ENCODE results near the gene UBL7.

The UBL7 gene

DNA sequence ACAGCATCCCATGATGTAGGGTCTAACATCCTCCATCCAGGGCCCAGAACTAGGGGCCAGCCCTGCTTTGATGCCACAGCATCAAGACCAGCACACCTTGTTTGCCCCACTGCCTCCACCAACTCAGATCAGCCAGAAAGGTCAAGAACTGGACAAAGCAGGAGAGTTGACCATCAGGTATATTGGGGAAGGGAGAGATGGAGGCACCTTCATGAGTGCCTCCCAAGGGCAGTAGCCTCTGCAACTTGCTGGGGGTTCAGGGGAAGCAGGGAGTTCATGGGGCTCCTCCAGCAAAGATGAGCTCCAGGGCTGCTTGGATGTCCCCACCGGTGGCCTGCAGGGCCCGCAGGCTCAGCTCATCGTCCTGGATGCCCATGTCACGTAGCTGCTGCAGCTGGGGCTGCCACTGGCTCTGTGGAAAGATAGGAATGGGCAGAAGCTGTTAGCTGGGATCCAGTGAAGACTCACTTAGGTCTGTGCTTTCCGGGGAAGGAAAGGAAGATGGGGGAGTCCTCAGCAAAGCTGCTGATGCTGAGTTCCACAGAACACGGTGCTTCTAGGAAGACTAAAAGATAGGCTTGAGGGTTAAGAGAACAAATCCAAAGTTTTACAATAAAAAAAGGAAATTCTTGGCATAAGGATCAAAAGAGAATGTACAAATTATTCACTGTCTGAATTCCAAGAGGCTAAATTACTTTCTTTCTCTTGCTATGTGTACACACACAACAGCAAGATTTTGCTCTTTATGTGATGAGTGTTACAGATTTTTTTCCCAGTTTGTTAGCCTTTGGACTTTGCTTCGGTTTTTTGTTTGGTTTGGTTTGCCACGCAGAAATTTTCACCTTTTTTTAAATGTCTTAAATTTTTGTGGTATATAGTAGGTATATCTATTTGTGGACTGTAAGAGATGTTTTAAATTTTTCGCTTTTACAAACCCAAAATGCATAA lies 14.9 kb downstream of the UBL7 start:
- in situ Hi-C loops (cut with HindIII; ENCODE audit: low pct_ligation_motif_present, low pct_unique_long_range_greater_than_20kb, low sequenced_read_pairs): no loop called here
- DNase-seq: no peak

DNA sequence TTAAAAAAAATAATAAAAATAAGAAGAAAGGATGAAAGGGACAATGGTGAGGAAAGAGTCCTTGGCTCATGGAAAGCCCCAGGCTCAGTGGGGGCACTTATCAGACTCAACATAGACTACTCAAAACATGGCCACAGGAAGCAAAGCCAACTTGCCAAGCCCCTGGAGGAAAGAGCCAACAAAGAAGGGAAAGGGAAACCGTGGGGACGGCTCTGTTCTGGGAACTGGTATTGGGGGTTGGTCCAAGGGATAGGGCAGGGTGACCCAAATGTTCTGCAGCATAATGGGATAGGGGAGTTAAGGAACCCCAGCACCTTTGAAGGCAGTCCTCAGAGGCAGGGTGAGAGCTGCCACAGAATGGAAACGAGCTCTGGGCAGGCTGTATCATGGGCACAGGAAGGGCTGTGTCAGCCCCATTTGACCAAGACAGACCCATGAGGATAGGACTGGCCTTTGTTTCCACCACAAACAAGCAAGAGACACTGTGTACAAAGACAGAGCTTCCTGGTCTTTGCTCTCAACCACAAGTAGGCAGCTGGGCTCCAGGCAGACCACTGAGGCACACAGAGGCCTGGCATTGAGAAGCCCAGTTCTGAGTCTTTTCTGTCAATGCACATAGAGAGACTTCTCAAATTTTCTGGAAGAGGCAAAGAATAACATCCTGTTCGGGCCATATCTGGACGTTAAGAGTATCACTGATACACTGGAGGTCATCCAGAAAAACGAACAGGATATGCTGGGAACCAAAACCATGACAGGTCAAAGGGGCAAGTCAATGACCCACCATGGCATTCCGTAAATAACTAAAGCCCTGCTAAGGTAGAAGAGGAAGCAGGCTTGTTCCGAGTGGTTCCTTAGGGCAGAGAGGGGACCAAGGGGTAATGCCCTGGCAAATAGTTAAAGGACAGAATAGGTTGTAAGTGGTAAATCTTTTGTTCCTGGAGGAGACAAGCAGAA lies 16.6 kb downstream of the UBL7 start:
- in situ Hi-C loops (cut with HindIII; ENCODE audit: low pct_ligation_motif_present, low pct_unique_long_range_greater_than_20kb, low sequenced_read_pairs): no loop called here
- no peak for DNase-seq

DNA sequence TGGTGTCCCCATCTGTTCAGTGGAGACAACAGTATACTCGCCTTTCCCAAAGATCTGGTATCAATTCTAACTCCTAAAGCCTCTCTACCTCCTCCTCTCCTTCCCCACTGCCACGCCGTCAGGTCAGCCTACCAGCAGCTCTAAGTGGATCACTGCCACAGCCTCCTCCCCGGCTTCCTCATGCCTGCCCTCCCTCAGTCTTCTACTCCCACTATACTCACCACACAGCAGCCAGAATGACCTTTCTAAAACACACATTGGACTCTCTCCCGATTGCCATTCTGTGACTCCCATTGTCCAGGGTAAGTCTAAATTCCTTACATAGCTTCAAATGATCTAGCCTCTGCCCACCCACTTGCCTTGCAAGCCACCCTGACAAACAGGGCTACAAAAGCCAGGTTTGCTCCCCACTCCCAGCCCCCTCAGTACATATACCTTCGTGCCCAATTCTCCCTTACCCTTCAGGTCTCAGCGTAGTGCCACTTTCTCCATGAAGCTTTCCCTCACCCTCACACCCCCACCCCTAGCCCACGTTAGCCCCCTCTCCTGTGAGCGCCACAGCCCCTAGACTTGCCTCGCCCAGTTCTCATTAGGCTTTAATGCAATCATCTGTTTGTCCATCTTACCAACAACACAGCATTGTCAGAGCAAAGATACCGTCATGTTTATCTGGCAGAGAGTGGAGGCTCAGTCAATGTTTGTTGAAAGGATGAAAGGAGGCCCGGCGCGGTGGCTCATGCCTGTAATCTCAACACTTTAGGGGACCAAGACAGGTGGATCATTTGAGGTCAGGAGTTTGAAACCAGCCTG lies 17.7 kb downstream of the UBL7 start:
- no peak for DNase-seq
- in situ Hi-C loops (cut with HindIII; ENCODE audit: low pct_ligation_motif_present, low pct_unique_long_range_greater_than_20kb, low sequenced_read_pairs): no loop called here

DNA sequence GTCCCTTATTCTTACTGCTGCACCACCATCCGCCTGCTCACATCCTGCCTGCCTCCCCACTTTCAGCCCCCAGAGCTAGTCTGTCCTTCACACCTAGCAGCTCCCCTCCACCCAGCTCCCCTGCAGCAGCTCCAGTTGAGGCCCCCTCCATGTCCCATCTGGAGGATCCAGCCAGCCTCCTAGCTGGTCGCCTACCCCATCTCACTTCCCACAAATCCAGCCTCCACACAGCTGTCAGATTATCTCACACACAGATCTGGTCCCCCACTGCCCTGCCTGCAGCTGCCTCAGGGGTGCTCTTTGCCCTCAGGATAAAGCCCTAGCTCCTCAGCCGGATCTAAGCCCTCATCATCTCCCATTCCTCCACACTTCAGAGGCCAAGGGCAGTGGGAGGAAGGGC lies 18.4 kb downstream of the UBL7 start:
- DNase-seq: no peak
- in situ Hi-C loops (cut with HindIII; ENCODE audit: low pct_ligation_motif_present, low pct_unique_long_range_greater_than_20kb, low sequenced_read_pairs): no loop called here

DNA sequence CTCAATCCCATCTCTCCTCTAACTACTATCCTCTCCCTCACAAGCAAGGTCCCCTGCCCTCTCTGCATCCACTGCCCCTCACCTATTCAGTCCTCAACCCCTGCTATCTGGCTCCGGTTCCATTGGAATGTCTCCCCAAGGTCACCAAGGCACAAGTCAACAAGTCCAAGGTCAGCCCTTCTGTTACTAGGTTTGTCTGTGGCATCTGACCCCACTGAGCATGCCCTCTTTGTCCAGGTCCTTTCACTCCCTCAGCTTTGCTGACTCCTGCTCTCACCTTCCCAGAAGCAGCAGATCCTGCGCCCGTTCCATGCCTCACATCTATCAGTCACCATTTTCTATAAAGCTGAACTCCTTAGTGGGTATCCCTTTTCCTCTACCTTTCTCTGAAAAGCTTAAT lies 18.9 kb downstream of the UBL7 start:
- DNase-seq: no peak
- in situ Hi-C loops (cut with HindIII; ENCODE audit: low pct_ligation_motif_present, low pct_unique_long_range_greater_than_20kb, low sequenced_read_pairs): no loop called here

DNA sequence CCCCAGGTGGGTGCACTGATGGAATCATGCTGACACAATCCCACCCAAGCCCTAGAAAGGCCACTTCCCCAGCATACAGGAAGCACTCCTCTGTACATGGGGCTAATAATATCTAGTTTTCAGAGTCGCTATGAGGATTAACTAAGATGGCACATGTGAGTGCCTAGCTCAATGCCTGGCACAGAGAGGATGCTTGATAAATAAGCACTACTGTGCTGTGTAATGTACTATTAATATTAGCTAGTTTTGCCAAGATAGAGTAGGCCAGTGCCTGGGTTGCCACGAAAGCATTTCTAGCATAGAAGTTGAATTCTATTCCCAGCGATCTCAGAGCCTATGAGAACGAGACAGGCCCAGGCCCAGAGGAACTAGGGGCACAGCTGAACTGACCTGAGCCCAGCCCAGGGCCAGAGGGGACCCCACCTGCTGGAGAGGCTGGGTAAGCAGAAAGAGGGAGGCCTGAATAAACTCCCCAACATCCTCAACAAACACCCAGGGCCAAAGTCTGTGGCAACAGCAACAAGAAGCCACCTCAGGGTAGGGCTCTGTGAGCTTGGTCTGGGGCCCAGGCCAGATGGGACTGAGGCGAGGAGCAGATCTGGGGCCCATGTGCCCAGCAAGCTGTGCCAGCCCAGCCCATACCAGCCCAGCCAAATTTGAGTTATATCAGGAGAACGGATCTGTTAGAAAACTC lies 19.6 kb downstream of the UBL7 start:
- no peak for DNase-seq
- in situ Hi-C loops (cut with HindIII; ENCODE audit: low pct_ligation_motif_present, low pct_unique_long_range_greater_than_20kb, low sequenced_read_pairs): no loop called here

DNA sequence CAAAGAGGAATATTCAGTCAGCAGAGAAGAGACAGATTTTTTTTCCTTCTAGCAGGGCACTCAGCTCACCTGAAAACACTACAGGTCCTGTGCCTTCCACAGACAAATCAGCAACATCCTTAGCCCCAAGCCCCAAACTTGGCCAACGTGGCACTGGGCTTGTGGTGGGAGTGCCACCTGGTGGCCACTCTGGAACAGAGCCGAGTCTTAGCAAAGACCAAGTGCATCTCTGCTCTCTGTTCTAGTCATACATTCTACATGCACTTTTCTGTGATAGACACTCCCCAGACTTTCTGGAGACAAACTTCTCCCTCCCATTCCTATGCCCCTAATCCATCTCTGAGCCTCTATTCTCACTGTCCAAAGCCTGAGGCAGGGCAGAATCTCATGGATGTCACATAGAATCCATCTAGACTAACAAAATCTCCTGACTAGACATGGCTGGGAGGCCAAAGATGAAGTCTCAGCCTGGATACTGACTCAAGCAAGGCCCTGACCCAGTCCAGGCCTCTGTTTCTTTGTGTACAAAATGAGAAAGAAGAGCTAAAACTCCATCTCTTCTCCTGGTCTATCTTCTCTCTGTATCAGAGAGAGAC lies 22.1 kb downstream of the UBL7 start:
- DNase-seq: peak; percentile 64
- in situ Hi-C loops (cut with HindIII; ENCODE audit: low pct_ligation_motif_present, low pct_unique_long_range_greater_than_20kb, low sequenced_read_pairs): no loop called here

DNA sequence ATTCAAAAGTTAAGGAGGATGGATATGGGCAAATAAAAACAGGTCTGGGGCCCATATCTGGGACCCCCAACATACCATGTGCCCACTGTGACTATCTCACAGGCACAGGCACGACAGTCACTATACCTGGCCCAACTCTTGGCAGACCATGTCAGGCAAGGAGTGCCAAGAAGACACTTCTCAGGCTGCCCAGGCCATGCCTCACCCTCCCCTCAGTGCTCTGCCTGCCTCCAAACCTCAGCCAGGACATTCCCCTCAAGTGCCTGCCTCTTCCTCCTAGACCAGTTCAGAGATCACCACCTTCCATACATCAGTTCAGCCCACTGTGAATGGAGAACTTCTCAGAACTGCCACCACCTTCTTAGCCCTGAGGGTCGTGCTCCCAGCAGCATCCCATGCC lies 22.8 kb downstream of the UBL7 start:
- in situ Hi-C loops (cut with HindIII; ENCODE audit: low pct_ligation_motif_present, low pct_unique_long_range_greater_than_20kb, low sequenced_read_pairs): no loop called here

DNA sequence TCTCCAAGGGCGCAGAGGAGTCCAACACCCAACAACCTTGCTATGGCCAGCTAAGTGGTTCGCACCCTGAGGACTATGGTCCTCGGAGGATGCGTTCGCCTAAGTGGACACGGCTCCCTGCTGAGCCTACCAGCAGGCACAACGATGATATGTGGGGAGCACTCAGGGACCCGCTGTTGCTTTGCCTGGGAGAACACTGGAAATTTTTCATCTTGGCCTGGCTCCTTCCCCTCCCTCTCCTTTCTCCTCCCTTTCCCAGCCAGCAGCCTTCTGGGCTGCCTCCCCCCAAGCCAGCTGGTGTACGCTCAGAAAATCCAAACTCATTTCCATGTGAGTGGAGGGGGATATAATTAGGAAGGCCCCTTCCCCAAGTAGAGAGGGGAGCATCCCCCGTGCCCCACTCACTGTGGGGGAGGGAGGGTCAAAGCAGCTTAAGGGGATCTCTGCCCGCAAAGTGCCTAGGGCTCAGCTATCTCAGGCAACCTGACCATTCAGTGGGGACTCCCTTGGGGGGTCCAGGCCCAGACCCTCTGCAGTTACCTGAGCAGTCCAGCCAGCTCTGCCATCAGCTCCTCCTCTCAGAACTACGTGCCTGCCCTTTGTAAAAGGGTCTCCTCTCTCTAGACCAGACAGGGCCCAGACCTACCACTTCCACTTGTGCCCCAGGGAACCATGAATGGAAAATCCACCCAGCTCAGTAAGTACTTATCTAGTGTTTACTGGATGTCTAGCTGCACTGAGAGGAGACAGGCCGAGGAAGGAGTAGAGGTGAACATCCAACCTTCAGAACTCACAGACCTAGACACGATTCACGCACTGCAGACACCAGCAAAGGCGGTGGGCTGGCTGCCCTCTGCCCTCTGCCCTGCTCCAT lies 26.5 kb downstream of the UBL7 start:
- DNase-seq: no peak
- in situ Hi-C loops (cut with HindIII; ENCODE audit: low pct_ligation_motif_present, low pct_unique_long_range_greater_than_20kb, low sequenced_read_pairs): no loop called here

More for the DNA sequence above, 22.8 kb downstream of the UBL7 start:
- no peak for DNase-seq

DNA sequence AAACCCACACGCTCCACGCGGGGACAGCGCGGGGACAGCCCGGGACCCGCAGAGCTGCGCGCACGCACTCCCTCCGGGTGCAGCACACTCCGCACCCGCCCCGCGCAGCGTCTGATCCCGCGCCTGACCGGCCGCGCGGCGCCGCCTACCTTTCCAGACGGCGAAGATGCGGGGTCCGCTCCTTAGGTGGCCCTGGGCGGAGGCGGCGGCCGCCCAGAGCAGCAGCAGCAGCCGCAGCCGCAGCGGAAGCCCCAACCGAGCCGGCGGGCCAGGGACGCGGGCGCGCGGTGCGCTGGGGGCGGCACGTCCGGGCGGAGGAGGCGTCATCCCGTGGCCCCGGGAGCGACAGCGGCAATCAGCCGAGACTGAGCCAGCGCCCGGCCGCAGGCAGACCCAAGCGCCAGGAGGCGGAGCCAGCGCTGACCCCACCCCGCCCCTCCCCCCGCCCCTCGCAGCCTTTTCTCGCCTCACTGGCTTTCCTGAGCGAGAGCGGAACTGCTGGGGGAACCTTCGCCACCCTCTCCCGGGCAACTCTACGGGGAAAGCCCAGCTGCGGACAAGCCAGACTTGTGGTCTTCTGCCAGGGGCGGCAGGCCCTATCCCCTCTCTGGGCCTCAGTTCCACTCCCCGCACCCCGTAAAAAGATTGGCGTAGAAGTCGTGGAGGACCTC lies 27.2 kb downstream of the UBL7 start, which contains the start of gene SEMA7A:
Gene SEMA7A (minus strand): TSS at position 367 of the 671 bp plus-strand sequence. CDS start 40 bp downstream, at position 327.
- in situ Hi-C loops (cut with HindIII; ENCODE audit: low pct_ligation_motif_present, low pct_unique_long_range_greater_than_20kb, low sequenced_read_pairs): no loop called here
- peak; percentile 74 for DNase-seq

DNA sequence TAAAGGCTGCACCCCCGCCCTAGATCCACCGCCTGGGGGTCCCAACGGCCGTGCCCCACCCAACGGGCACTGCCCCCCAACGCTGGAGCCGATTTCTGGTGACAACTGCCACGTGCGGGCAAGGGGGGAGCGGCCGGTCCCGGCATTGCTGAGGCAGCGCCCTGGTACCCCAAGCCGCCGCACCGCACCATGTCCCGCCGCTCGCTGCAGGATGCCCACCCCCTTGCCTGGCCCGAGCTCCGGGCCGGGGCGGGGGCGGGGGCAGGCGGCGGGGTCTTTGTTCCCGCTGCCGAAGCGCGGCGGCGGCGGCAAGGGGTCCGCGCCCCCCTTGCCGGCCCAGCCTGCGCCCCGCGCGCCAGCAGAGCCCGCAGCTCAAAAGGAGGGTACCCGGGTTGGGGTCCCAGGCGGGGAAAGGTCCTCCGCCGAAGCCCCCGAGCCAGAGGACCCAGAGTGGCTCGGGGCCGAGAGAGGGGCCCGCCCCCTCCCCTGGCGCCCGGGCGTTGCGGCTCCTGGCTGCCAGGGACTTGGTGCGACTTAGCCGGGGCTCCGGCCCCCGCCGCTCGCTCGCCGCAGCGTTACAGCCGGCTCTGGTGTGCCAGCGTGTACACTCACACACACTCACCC lies 27.9 kb downstream of the UBL7 start:
- in situ Hi-C loops (cut with HindIII; ENCODE audit: low pct_ligation_motif_present, low pct_unique_long_range_greater_than_20kb, low sequenced_read_pairs): no loop called here
- no peak for DNase-seq

DNA sequence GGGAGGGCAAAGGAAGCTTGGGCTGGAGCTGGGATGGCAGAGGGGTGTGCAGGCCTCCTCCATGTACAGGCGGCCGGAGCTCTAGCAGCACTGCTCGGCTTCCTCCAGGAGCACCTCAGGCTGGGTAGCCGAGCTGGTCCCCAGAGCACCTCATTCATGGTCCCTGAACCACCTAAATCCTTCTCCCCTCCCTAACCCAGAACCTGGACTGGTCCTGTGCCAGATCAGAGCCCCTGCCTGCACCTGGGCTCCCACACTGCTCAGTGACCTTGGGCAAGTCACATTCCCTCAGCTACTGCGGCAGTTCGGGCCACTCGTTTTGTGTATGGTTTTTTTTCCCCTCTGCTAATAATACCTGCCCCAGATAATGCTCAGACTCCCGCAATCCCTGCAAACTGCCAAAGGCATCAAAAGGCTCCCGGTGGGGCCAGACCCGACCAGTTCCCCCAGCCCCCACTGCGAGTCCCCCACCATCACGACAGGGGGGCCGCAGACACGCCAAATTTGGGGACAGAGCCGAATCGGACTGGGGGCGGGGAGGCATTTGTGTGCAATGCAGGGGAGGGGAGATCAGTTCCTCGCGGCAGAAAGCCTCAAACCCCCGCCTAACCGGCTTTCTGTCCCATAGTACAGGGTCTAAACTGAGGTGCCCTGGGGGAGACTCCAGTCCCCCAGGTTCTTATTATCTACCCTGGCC lies 28.5 kb downstream of the UBL7 start:
- DNase-seq: no peak
- in situ Hi-C loops (cut with HindIII; ENCODE audit: low pct_ligation_motif_present, low pct_unique_long_range_greater_than_20kb, low sequenced_read_pairs): no loop called here

DNA sequence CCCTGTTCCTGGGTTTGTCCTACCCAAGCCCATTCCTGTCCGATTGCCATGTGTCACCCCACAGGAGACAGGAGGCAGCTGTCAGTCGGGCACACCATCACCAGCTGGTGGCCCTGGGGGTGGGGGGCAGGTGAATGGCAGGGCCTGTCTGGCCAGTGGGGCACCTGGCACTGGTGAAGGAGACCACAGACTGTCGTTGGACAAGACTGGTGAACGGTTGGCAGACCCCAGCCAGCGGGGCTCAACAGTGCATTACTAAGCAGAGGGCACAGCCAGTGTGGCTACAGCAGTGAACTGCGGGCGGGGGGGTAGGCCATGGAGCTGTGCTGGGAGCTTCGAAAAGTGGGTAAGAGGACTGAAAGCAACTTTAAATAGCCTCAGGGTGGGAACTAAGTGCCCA lies 29.3 kb downstream of the UBL7 start:
- DNase-seq: no peak
- in situ Hi-C loops (cut with HindIII; ENCODE audit: low pct_ligation_motif_present, low pct_unique_long_range_greater_than_20kb, low sequenced_read_pairs): no loop called here

DNA sequence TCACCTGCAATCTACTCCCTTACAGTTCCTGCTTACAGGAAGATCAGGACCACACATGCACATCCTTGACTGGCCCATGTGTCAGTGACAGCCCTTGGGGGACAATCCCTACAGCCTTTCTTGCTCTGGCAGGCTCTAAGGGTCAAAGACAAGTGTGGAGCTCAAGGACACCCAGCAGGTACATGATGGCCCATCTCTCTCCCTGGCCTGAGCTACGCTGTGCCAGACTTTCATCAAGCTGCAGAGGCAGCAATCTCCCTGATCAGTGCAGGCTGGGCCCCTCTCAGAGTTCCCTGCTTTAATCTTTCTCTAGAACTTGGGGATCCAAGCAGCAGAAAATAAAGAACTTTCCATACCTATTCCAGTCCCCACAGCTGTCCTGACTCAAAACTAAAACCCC lies 29.8 kb downstream of the UBL7 start:
- in situ Hi-C loops (cut with HindIII; ENCODE audit: low pct_ligation_motif_present, low pct_unique_long_range_greater_than_20kb, low sequenced_read_pairs): no loop called here
- DNase-seq: no peak

DNA sequence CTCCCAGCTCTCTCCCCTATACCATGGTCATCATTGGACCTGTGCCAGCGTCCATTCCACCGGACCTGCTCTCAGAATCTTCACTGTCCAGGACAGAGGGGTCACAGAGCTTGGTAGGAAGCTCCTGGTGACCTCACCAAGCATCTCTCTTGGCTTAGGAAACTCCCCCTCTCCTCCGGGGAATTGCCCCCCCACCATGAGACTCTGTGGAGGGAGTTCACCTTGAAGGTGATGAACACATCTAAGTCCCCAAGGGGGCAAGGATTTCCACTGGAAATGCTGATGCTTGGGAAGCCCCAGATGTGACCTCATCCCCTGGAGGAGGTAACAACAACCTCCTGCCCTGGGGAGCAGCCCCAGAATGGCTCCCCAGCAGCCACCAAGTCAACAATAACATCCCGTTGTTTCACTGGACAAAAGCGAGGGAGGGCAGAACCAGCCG lies 30.4 kb downstream of the UBL7 start:
- in situ Hi-C loops (cut with HindIII; ENCODE audit: low pct_ligation_motif_present, low pct_unique_long_range_greater_than_20kb, low sequenced_read_pairs): no loop called here

More for the DNA sequence above, 30.4 kb downstream of the UBL7 start:
- DNase-seq: no peak
